ACHN (cell line): Measurements from ENCODE around the gene KLK2.

Experiments used
- DNase-seq: peaks from one replicate; pipeline ENCODE4 v3.0.0-alpha.2; 2015
- in situ Hi-C: cut with HindIII; loops from 2 replicates; pipeline ENCODE4 v1.10.0; 2017; ENCODE audit warnings: low sequenced_read_pairs, low pct_ligation_motif_present, low pct_unique_long_range_greater_than_20kb

KLK2 gene

GRCh38 chr19:50911206-50912101 lies 38.2 kb downstream of the KLK2 start, which contains the start of gene KLK4:
Gene KLK4, minus strand, starts transcription at chr19:50911395. Its CDS starts 657 bp downstream, at chr19:50910738.
- no peak for DNase-seq
- in situ Hi-C loops: no loop called here

DNA sequence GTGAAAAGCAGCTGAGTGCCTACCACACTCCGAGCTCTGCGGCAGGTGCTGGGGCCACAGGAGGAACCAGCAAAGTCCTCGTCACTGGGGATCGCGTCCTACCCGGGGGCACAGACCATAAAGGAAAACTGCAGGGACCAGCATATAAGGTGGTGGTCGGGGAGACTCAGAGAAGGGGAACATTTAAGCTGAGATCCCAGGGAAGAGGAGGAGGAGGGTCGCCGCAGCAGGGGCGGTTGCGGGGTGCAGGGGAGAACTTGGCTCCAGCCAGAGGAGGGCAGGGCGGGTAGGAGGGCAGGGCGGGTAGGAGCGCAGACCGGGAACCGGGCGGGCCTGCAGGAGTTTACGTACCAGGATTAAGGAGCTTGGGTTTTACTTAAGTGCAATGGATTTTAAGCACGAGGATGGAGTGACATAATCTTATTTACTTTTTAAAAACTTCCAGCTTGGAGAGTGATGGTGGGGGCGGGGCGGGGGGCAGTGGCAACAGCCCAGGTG lies 38.9 kb downstream of the KLK2 start:
- no peak for DNase-seq
- in situ Hi-C loops: no loop called here

DNA sequence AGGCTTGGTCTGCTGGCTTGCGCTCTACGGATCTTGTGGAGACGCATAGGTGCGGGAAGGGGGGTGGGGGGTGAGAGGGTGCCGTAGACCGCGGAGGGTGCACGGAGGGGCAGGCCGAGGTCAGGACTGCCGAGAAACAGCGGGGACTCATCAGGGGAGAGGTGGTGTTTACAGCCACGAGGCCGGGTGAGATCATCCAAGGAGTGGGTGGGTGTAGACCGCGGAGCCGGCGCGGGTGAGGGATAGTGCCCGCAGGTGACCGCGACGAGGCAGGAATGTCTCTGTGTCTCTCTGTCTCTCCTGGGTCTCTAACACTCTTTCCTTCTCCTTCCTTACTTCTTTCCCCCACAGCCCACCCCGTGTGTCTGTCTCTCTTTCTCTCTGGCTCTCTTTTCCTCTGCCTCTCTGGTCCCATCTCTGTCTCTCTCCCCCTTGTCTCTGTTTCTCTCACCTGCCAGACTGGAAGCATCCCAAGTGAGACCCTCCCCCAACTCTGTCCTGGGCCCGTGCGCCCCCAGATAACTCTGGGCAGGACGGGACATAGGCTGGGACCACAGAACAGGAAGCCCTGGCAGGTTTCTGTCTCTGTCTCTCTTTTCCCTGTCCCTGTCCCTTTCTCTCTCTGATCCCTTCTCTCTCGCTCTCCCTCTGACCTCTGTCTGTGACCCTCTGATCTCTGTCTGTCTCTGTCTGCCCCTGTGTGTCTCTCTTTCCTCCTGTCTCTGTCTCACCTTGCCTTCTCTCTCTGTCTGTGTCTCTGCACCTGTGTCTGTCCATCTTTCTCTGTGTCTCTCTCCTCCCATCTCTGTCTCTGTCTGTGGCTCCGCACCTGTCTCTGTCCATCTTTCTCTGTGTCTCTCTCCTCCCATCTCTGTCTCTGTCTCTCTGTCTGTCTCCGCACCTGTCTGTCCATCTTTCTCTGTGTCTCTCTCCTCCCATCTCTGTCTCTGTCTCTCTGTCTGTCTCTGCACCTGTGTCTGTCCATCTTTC lies 39.8 kb downstream of the KLK2 start:
- no peak for DNase-seq
- in situ Hi-C loops: no loop called here

DNA sequence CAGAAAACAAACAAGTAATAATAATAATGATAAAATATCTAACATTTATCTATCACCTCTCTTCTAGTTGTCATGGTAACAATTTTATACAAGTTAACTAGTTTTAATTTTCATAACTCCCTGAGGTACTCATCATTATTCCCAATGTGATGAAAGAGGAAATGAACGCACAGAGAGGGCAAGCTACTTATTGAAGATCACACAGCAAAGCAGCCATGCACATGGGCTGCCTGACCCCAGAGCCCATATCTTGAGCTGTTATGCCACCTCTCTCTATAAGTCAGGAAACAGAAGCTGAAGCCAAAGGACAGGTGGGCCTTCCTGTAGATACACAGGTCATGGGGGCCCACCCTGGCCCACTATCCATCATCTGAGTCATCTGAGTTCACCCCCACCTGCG lies 42.8 kb downstream of the KLK2 start:
- DNase-seq: no peak
- in situ Hi-C loops: no loop called here

DNA sequence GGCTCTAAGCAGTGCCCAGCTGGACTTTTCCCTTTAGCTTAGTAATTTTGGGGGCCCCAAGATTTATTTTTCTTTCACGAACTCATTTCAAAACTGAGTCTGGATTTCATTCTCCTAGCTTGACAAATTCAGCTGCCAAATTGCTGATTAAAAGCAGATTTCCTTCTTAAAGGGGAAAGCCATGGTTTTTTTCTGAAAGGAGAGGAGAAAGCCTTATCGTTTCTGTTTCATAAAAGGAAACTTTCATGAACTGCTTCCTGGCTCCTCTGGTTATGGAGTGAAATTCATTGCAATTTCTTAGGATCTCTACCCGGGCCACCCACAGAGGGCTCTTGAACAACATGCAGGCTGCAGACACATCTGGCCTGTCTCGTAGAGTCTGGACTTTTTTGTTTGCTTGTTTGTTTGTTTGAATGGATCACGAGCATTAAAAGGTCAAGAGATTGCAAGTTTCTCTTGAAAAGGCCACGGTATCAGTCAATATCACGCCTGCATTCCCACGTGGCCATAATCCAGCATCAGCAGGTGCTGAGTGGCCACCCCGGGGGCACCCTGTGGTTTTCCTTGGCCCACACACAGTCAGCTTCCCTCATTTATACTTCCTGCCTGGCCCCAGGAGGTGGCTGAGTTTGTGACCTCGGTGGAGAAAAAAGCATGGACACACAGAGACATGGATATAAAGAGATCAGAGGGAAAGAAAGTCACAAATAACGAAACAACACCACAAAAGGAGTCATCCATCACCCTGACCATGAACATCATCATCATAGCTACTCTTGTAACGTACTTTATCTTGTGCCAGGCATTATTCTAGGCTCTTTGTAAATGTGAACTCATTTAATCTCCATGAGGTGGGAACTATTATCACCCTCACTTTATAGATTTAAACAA lies 48.4 kb downstream of the KLK2 start:
- no peak for DNase-seq
- in situ Hi-C loops: no loop called here

GRCh38 chr19:50922317-50922853 lies 49.1 kb downstream of the KLK2 start:
- peak; percentile 78 for DNase-seq
- in situ Hi-C loops: no loop called here

GRCh38 chr19:50924586-50924985 lies 51.3 kb downstream of the KLK2 start:
- no peak for DNase-seq

GRCh38 chr19:50925734-50926133 lies 52.5 kb downstream of the KLK2 start:
- no peak for DNase-seq
- in situ Hi-C loops: no loop called here

More at GRCh38 chr19:50924586-50924985, 51.3 kb downstream of the KLK2 start:
- in situ Hi-C loops: no loop called here

DNA sequence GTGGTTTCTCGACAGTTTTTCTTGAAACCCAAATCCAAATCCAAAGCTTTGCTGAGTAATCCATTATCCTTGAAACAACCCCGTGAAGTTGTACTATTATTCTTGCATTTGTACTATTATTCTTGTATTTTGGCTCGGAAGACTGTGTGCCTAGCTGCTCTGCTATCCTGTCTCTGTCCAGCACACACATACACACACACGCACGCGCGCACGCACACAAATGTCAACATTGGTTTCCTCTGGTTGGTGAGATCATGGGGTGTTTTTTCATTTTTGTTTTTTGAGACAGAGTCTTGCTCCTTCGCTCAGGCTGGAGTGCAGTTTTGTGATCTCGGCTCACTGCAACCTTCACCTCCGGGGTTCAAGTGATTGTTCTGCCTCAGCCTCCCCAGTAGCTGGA lies 52.9 kb downstream of the KLK2 start:
- DNase-seq: no peak
- in situ Hi-C loops: no loop called here

DNA sequence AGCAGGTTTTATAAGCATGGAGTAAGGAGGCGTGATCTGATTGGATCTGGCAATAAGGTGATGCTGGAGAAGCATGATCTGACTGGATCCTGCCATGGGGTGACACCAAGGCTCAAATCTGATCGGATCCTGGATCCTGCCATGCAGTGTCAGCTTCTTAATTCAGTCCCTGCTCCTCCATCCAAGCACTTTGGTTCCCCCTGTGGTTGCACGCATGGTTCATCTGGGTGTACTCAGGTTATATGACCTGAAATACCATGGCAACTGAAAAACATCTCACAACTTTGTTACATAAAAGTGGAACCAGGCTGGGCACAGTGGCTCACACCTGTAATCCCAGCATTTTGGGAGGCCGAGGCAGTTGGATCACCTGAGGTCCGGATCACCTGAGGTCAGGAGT lies 55.6 kb downstream of the KLK2 start:
- DNase-seq: no peak
- in situ Hi-C loops: no loop called here
